GM19372 (cell line): ENCODE measurements around the gene TMEM26.
"Not testable (repeated sequence)": the region's sequence is repeated elsewhere in the genome, so short reads cannot be mapped to it uniquely, and the experiment has no call there.

ENCODE experiments used
- ATAC-seq: cut with Tn5 transposase; IDR thresholded peaks from one replicate; pipeline ENCODE4 v1.9.1; 2021; ENCODE audit warnings: mild to moderate bottlenecking, low read depth, moderate library complexity; ENCODE audit not compliant: unreplicated experiment

Gene TMEM26

GRCh38 chr10:61406736-61407135, 46.4 kb downstream of the TMEM26 start:
- no peak for ATAC-seq

- no peak for ATAC-seq
Observed at GRCh38 chr10:61406242-61406641, 46.9 kb downstream of the TMEM26 start.

DNA sequence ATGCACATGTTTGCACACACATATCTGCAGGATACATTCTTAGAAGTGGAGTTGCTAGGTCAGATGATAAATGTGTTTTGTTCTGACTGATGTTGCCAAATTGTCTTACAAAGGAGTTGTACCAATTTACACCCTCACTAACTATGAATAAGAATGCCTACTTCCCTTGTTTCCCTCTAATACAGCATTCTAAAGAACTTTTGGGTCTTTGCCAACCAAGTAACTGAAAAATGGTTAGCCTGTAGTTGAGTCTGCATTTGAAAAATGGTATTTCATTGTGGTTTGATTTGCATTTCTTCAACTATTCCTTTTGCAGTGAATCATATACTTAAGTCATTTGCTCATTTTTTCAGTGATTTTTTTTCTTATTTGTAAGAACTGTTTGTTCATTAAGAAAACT, 48.4 kb downstream of the TMEM26 start:
- no peak for ATAC-seq

DNA sequence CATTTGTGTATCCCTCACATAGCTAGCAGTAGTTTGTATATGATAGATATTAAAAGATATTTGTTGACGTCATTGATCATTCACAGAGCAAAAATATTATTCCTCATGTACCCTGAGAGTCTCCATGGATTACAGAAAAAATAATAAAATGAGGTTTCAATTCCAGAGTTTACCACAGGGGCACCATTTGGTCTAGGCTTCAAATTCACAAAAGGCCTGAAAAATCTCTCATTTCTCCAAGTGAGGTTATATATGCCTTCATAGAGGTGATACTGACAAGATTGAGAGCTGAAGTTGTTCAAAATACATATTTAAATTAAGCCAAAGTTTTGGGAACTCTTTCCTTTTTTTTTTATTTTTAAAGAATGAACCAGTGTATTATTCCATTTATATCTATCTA, 52.7 kb downstream of the TMEM26 start:
- ATAC-seq: no peak

DNA sequence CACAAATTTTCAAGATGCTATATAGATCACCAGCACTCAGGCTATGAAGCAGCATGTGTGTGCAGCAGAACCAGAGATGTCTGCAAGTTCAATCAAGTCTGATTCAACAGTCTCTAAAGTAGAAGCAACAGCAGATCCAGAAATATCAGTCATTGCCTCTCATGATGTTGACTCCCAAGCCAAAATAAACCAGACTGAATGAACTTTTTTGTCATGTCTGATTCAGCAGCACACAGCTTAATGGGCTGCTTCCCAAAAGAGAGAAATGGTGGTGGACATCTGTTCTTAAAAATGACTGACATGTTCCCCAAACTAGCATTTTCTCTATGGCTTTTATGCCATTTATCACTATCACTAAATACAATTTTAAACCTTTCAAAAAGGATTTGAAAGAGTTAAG, 53.8 kb downstream of the TMEM26 start:
- no peak for ATAC-seq

DNA sequence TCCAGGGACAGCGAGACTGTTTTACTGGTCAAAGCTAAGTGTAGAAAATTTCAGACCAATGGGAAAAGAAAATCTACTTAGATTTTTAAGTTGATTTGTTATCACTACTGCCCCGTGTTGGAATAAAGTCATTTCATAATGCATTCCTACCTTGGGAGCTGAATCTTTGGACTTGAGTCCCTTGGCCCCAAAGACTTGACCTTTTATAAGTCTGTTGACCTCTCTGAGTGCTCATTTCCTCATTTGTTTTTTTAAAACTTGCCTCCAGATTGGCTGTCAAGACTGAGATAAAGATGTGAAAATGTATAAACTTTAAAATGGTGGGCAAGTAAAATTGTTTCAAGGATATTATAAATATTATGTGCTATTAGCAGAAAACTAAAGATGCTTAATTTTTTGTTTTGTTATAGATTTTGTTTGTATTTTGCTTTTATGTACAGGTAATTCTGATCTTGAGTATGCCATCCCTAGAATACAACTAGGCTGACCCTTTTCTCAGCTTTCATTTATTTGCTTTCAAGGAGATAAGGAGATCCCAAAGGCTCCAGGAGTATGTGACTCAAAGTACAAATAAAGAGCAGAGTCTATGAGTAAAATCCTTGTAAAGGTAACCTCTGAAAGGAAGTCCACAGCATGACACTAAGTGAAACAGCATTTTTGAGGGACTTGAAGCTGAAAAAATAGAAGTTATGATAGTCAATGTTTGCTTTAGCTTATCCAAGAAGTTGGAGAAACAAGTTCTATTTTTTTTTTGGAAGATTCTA, 54.6 kb downstream of the TMEM26 start:
- no peak for ATAC-seq

DNA sequence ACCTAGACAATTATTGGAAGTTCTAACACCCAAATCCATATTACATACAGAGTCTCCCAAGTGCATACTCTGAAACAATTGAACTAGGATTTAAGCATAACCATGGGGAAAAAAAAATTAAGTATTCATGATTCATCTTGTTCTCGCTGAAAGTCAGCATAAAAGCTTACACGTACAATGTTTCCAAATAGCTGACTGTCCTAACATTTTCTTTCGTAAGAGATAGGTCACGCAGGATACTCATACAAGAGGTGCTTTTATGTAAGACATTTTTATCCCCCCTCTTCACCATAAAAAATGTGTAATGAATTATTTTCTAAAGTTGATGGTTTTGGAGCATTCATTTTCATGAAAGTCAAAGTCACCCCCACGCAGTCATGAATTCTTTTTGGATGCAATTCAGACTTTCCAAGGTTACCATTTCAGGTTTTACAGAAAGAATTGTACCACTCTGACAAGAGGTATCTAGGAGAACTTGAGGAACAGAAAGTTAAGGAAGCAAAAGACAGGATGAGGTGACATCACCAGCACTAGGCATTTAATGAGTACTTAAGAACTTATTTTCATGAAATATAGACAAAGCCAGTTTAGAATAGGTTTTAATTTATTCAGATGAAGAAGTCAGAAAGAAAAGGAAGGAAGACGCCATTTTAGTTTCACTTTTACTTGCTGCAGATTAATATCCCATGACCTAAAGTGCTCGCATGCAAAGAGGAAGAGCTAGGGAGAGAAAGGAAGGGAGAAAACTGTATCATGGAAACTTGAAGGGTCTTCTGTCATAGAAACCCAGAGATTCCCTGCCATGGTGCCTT, 55.8 kb downstream of the TMEM26 start:
- ATAC-seq: peak; percentile 65

GRCh38 chr10:61391281-61391680, 61.9 kb downstream of the TMEM26 start:
- peak; percentile 40 for ATAC-seq

DNA sequence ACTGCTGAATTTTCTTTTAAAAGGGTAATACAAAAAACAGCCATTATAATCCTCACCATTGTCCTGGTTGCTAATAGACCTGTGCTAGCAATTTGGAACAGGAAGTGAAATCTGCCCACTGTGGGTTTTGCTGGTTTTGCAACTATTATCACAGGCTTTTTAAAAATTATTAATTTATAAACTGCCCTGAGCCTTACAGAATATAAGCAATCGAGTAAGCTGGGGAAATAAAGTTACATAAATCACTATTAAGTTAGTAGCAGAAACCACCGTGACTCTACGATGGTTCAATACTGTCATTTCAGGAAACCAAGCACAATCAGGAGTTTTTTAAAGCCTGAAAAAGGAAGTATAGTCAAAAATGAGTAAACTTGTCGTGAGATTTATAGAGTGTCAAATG, 62.3 kb downstream of the TMEM26 start:
- peak; percentile 82 for ATAC-seq

DNA sequence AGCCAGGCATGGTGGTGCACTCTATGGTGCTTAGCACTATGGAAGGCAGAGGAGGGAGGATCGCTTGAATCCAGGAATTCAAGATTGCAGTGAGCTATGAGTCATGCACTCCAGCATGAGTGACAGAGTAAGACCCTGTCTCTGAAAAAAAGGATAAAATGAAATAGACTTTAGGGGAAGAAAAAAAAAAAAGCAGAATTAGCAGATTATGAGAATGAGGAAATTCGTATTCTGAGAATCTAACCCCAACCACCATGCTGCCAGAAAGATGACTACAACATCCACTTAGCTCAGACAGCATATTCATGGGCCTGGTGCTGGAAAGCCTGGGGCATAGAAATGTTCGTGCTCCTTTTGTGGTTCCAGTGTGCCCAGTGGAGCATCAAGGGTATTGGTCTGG, 63.3 kb downstream of the TMEM26 start:
- ATAC-seq: no peak

- ATAC-seq: not testable (repeated sequence)
Observed at GRCh38 chr10:61388986-61389385, 64.2 kb downstream of the TMEM26 start.

GRCh38 chr10:61385231-61386001, 67.8 kb downstream of the TMEM26 start:
- no peak for ATAC-seq

GRCh38 chr10:61381153-61381552, 72.0 kb downstream of the TMEM26 start:
- ATAC-seq: not testable (repeated sequence)

GRCh38 chr10:61378865-61379264, 74.3 kb downstream of the TMEM26 start:
- ATAC-seq: no peak

DNA sequence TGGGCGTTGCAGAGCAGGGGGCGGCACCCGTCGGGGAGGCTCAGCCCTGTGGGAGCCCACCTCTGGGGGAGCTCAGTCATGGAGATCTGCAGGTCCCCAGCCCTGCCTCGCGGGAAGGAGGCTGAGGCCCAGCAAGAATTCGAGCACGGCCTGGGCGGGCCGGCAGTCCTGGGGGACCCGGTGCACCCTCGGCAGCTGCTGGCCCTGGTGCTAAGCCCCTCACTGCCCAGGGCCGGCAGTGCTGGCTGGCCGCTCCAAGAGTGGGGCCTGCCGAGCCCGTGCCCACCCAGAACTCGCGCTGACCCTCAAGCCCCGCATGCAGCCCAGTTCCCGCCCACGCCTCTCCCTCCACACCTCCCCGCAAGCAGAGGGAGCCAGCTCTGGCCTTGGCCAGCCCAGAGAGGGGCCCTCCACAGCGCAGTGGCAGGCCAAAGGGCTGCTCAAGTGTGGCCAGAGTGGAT, 76.2 kb downstream of the TMEM26 start:
- ATAC-seq: no peak

DNA sequence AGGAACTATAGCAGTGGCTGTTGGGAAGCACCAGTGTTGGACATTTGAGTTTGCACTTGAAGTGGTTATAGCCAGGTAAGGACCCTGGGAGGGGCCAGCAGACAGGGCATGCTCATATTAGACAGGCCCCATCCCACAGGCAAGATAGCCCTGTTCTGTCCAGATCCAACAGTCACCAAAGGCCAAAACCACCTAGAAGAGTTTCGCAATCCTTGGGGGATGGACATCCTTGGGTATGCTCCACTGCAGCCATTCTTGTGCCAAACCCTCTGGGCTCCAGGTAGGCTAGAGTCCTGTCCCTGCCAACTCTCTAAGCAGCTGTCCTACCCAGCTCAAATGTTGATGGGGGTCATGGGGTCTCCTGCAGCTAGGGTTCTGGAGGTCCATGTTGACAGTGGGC, 76.8 kb downstream of the TMEM26 start:
- no peak for ATAC-seq

DNA sequence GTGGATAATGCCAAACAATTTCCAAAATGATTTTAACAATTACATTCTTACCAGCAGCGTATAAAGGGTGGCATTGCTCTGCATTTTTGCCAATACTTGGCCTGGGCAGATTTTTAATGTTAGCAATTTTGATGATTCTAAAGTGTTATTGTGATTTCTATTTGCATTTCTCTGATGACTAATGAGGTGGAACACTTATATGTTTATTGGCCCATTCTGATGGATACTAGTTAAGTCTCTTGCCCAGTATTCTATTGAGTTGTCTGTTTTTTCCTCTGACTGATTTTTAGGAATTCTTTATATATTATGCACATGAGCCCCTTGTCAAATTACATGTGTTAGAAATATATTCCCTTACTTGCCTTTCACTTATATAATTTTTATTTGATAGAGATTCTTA, 86.8 kb downstream of the TMEM26 start:
- no peak for ATAC-seq

GRCh38 chr10:61364619-61365018, 88.6 kb downstream of the TMEM26 start:
- ATAC-seq: no peak

- no peak for ATAC-seq
Observed at GRCh38 chr10:61363006-61363405, 90.2 kb downstream of the TMEM26 start.

DNA sequence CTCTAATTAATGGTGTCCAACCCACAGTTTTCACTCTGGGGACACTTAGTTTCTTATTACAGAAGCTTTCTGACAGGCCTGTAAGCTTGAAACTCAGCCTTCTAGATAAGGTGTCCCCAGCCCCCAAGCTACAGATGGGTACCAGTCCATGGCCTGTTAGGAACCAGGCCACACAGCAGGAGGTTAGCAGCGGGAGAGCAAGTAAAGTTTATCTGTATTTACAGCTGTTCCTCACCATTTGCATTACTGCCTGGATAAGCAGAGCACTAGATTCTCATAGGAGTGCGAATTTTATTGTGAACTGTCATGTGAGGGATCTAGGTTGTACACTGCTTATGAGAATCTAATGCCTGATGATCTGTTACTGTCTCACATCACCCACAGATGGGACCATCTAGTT, 93.7 kb downstream of the TMEM26 start:
- ATAC-seq: no peak

DNA sequence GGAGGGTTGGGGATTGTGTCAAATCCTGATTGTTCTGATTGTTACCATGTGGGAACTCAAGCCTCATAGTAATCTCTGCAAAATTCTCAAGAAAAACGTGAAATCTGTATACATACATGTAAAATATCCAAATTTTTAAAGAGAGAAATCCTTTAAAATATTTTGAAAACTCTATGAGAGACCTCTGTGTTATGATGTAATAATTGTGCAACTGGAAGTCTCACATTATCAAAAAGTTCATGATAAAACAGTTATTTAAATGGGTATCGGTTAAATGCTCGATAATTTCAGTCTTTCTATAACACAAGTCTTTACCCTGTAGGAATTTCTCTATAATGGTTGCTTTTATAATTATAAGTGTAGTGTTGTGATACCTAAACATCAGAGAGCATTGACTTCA, 95.5 kb downstream of the TMEM26 start:
- ATAC-seq: no peak
